GM19193 (cell line): ENCODE results near the gene TPCN2.

Experiments used
- POLR2A ChIP-seq: IDR thresholded peaks from 4 replicates; pipeline ENCODE4 v1.6.1; 2011; ENCODE audit not compliant: insufficient read depth, insufficient read length; ENCODE audit errors: extremely low read depth

Gene TPCN2

GRCh38 chr11:69057801-69058200 lies 9.1 kb downstream of the TPCN2 start:
- TF ChIP-seq POLR2A, result no peak

GRCh38 chr11:69058511-69059270 lies 10.0 kb downstream of the TPCN2 start:
- no peak for TF ChIP-seq POLR2A

- TF ChIP-seq POLR2A, result no peak
Observed at GRCh38 chr11:69059429-69059828, 10.7 kb downstream of the TPCN2 start.

GRCh38 chr11:69059985-69060384 lies 11.3 kb downstream of the TPCN2 start:
- TF ChIP-seq POLR2A, result no peak

GRCh38 chr11:69060806-69061712 lies 12.3 kb downstream of the TPCN2 start:
- TF ChIP-seq POLR2A, result no peak

- no peak for TF ChIP-seq POLR2A
Observed at GRCh38 chr11:69061713-69062053, 13.0 kb downstream of the TPCN2 start.

- TF ChIP-seq POLR2A, result no peak
Observed at GRCh38 chr11:69062169-69062855, 13.6 kb downstream of the TPCN2 start.

- TF ChIP-seq POLR2A, result no peak
Observed at GRCh38 chr11:69062873-69063651, 14.3 kb downstream of the TPCN2 start.

- TF ChIP-seq POLR2A, result no peak
Observed at GRCh38 chr11:69063652-69064260, 15.0 kb downstream of the TPCN2 start.

- no peak for TF ChIP-seq POLR2A
Observed at GRCh38 chr11:69064394-69064957, 15.7 kb downstream of the TPCN2 start.

- no peak for TF ChIP-seq POLR2A
Observed at GRCh38 chr11:69065147-69065710, 16.5 kb downstream of the TPCN2 start.

- TF ChIP-seq POLR2A, result no peak
Observed at GRCh38 chr11:69066122-69067112, 17.7 kb downstream of the TPCN2 start.
